Peyer's patch (tissue), 4 donors: Measurements from ENCODE around the gene PCGF3. TPM values are rescaled to one million over a fixed set of nuclear protein-coding genes. Genes with fewer than 3 reads are reported as not detected.
A peak's percentile ranks its signal among the peaks of the same experiment; 100 is the strongest.

Source experiments
- DNase-seq, 3 donors: peaks; one replicate each; pipeline ENCODE4 v3.0.0-alpha.2; 2017 to 2019
- H3K27ac ChIP-seq, 4 donors: fragments of 200-600 bp; sonication (generic); one replicate each; pipeline ENCODE4 v1.5.1; 2016 to 2019
- H3K27me3 ChIP-seq, 2 donors: fragments of 200-600 bp; sonication (generic); one replicate each; pipeline ENCODE4 v1.5.1; 2019
- H3K36me3 ChIP-seq, 3 donors: fragments of 200-600 bp; sonication (generic); one replicate each; pipeline ENCODE4 v1.5.1; 2016 to 2019
- H3K4me1 ChIP-seq, 4 donors: fragments of 200-600 bp; sonication (generic); one replicate each; pipeline ENCODE4 v1.5.1; 2016 to 2019
- H3K4me3 ChIP-seq, 4 donors: fragments of 200-600 bp; sonication (generic); 1 replicate in 3 of 4; 2 replicates in 1 of 4; pipeline ENCODE4 v1.5.1; 2016 to 2019; ENCODE audit warnings: mild to moderate bottlenecking in 1 of 4
- H3K9me3 ChIP-seq, 4 donors: fragments of 200-600 bp; sonication (generic); one replicate each; pipeline ENCODE4 v1.5.1; 2016 to 2019; ENCODE audit warnings: mild to moderate bottlenecking in 1 of 4
- POLR2A ChIP-seq, 2 donors: fragments of 450-650 bp; IDR thresholded peaks; one replicate each; pipeline ENCODE4 v1.5.1; 2017; ENCODE audit warnings: antibody characterized with exemption in 2 of 2, mild to moderate bottlenecking in 2 of 2, moderate library complexity in 2 of 2
- total RNA-seq, 4 donors: library from RNA; depleted of rRNA; stranded (reverse); fragments of >200 nt; gene quantifications; one replicate each; pipeline ENCODE4 v1.1.0, GENCODE V29; 2016
- TF ChIP-seq, protein P1 (sequence below), 6 experiments: fragments of 450-650 bp in 4 of 6; fragments of 200-600 bp in 2 of 6; sonication (generic) in 1 of 6; IDR thresholded peaks; one replicate each; pipeline ENCODE4 v1.5.1; 2017 to 2019; ENCODE audit warnings: antibody characterized with exemption in 6 of 6, mild to moderate bottlenecking in 3 of 6, moderate library complexity in 1 of 6

PCGF3 gene
- total RNA-seq, 4 donors from 2014 or later, result 58.3 to 168 (median 93.0) TPM

- Histone ChIP-seq H3K27ac (peak overlapping the region in 1 of 4 donors; percentile 30), H3K36me3 (peaks cover 0 to 16% (median 0%) of the 10 kb centered on the region in 3 donors), H3K4me3 (no peak overlapping the region)
These were observed 14.7 kb downstream of the PCGF3 start for GRCh38 chr4:720111-720860.

GRCh38 chr4:721261-722168 lies 15.9 kb downstream of the PCGF3 start:
- H3K36me3 ChIP-seq, result peaks cover 0 to 16% (median 0%) of the 10 kb centered on the region in 3 donors
- H3K27me3 ChIP-seq, result no peaks in the 10 kb centered on the region
- H3K27ac ChIP-seq, result peak overlapping the region in 1 of 4 donors; percentile 30
- peaks cover 0 to 51% (median 0%) of the 10 kb centered on the region in 4 donors for H3K4me1 ChIP-seq
- no peak for TF ChIP-seq POLR2A (IDR thresholded peaks at IDR 0.05)
- TF ChIP-seq, protein P1, sequence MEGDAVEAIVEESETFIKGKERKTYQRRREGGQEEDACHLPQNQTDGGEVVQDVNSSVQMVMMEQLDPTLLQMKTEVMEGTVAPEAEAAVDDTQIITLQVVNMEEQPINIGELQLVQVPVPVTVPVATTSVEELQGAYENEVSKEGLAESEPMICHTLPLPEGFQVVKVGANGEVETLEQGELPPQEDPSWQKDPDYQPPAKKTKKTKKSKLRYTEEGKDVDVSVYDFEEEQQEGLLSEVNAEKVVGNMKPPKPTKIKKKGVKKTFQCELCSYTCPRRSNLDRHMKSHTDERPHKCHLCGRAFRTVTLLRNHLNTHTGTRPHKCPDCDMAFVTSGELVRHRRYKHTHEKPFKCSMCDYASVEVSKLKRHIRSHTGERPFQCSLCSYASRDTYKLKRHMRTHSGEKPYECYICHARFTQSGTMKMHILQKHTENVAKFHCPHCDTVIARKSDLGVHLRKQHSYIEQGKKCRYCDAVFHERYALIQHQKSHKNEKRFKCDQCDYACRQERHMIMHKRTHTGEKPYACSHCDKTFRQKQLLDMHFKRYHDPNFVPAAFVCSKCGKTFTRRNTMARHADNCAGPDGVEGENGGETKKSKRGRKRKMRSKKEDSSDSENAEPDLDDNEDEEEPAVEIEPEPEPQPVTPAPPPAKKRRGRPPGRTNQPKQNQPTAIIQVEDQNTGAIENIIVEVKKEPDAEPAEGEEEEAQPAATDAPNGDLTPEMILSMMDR (IDR thresholded peaks at IDR 0.05), result no peak
- H3K9me3 ChIP-seq, result no peaks in the 10 kb centered on the region
- DNase-seq, result peak in 1 of 3 donors; percentile 69
- no peak overlapping the region for H3K4me3 ChIP-seq

More at GRCh38 chr4:720111-720860, 14.7 kb downstream of the PCGF3 start:
- Histone ChIP-seq H3K27me3 (no peaks in the 10 kb centered on the region), H3K9me3 (no peaks in the 10 kb centered on the region), H3K4me1 (peaks cover 0 to 41% (median 0%) of the 10 kb centered on the region in 4 donors)
- no peak for DNase-seq
- TF ChIP-seq POLR2A (IDR thresholded peaks at IDR 0.05), result no peak

GRCh38 chr4:722169-722725 lies 16.6 kb downstream of the PCGF3 start:
- no peaks in the 10 kb centered on the region for H3K9me3 ChIP-seq
- peaks cover 0 to 16% (median 0%) of the 10 kb centered on the region in 3 donors for H3K36me3 ChIP-seq
- TF ChIP-seq, protein P1 (IDR thresholded peaks at IDR 0.05), result no peak
- TF ChIP-seq POLR2A (IDR thresholded peaks at IDR 0.05), result no peak
- H3K4me3 ChIP-seq, result no peak overlapping the region
- no peak for DNase-seq
- H3K4me1 ChIP-seq, result peaks cover 0 to 54% (median 0%) of the 10 kb centered on the region in 4 donors
- no peaks in the 10 kb centered on the region for H3K27me3 ChIP-seq
- no peak overlapping the region for H3K27ac ChIP-seq

- H3K4me1 ChIP-seq, result peaks cover 0 to 52% (median 0%) of the 10 kb centered on the region in 4 donors
These were observed 17.3 kb downstream of the PCGF3 start for GRCh38 chr4:722851-723360.

GRCh38 chr4:723751-724530 lies 18.3 kb downstream of the PCGF3 start:
- no peak overlapping the region for H3K4me3 ChIP-seq

More at GRCh38 chr4:722851-723360, 17.3 kb downstream of the PCGF3 start:
- TF ChIP-seq POLR2A (IDR thresholded peaks at IDR 0.05), result no peak
- TF ChIP-seq, protein P1 (IDR thresholded peaks at IDR 0.05), result no peak
- Histone ChIP-seq H3K9me3 (no peaks in the 10 kb centered on the region), H3K4me3 (no peak overlapping the region), H3K27ac (no peak overlapping the region), H3K36me3 (peaks cover 0 to 16% (median 0%) of the 10 kb centered on the region in 3 donors), H3K27me3 (no peaks in the 10 kb centered on the region)
- DNase-seq, result no peak

More at GRCh38 chr4:723751-724530, 18.3 kb downstream of the PCGF3 start:
- TF ChIP-seq, protein P1 (IDR thresholded peaks at IDR 0.05), result peak in 3 of 6 experiments; percentile 14 to 27 (median 21)
- no peak for TF ChIP-seq POLR2A (IDR thresholded peaks at IDR 0.05)
- H3K36me3 ChIP-seq, result peaks cover 0 to 16% (median 0%) of the 10 kb centered on the region in 3 donors
- no peaks in the 10 kb centered on the region for H3K27me3 ChIP-seq
- no peaks in the 10 kb centered on the region for H3K9me3 ChIP-seq
- peaks cover 0 to 51% (median 0%) of the 10 kb centered on the region in 4 donors for H3K4me1 ChIP-seq
- peak overlapping the region in 2 of 4 donors; percentile 3 to 53 for H3K27ac ChIP-seq
- peak in 1 of 3 donors; percentile 75 for DNase-seq
